ENCODE results near the gene PRKD1.

DNA sequence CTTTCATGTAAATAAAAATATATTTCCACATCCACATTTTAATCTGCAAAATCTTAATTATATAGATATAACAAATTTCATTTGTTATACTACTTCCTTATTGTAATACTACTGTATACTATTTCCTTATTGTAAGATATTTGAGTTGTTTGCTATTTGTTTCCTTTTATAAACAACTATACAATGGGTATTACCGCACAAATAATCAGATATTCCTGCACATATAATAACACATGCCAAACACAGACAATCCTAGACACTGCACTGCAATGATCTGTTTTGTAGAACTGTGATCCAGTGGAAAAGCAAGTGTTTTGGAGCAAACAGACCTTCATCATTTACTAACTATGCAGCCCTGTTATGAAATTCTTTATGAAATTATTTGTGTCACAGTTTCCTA, 30.5 kb downstream of the PRKD1 start:
- TF ChIP-seq, protein P1, sequence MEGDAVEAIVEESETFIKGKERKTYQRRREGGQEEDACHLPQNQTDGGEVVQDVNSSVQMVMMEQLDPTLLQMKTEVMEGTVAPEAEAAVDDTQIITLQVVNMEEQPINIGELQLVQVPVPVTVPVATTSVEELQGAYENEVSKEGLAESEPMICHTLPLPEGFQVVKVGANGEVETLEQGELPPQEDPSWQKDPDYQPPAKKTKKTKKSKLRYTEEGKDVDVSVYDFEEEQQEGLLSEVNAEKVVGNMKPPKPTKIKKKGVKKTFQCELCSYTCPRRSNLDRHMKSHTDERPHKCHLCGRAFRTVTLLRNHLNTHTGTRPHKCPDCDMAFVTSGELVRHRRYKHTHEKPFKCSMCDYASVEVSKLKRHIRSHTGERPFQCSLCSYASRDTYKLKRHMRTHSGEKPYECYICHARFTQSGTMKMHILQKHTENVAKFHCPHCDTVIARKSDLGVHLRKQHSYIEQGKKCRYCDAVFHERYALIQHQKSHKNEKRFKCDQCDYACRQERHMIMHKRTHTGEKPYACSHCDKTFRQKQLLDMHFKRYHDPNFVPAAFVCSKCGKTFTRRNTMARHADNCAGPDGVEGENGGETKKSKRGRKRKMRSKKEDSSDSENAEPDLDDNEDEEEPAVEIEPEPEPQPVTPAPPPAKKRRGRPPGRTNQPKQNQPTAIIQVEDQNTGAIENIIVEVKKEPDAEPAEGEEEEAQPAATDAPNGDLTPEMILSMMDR (IDR thresholded peaks at IDR 0.05) = no peak
- no peak for TF ChIP-seq POLR2A (IDR thresholded peaks at IDR 0.05)
